Karpas-422 (cell line): ENCODE measurements around the gene RASSF9. TPM values are rescaled to one million over a fixed set of nuclear protein-coding genes. Genes with fewer than 3 reads are reported as not detected.

Experiments used
- DNase-seq: peaks from one replicate; pipeline ENCODE4 v3.0.0-alpha.2; 2015
- H2AFZ ChIP-seq: fragments of 200-600 bp; sonication (generic); 2 replicates; pipeline ENCODE4 v1.6.1; 2014; ENCODE audit warnings: antibody characterized with exemption, low read length, mixed read lengths
- H3K27ac ChIP-seq: fragments of 200-600 bp; sonication (generic); 2 replicates; pipeline ENCODE4 v1.5.1; 2014; ENCODE audit warnings: mild to moderate bottlenecking, low read length, moderate library complexity
- H3K27me3 ChIP-seq: fragments of 200-600 bp; sonication (generic); 2 replicates; pipeline ENCODE4 v1.6.1; 2014; ENCODE audit warnings: low read length, mixed read lengths
- H3K36me3 ChIP-seq: fragments of 200-600 bp; sonication (generic); 2 replicates; pipeline ENCODE4 v1.6.1; 2014; ENCODE audit warnings: low read length, mixed read lengths; ENCODE audit not compliant: insufficient read depth
- H3K4me1 ChIP-seq: fragments of 200-600 bp; sonication (generic); 2 replicates; pipeline ENCODE4 v1.6.1; 2014; ENCODE audit warnings: mild to moderate bottlenecking, low read length, mixed read lengths
- H3K4me2 ChIP-seq: fragments of 200-600 bp; sonication (generic); 2 replicates; pipeline ENCODE4 v1.6.1; 2014; ENCODE audit warnings: low read length, low read depth, mild to moderate bottlenecking; ENCODE audit not compliant: poor library complexity, severe bottlenecking
- H3K4me3 ChIP-seq: fragments of 200-600 bp; sonication (generic); 2 replicates; pipeline ENCODE4 v1.5.1; 2014; ENCODE audit warnings: mild to moderate bottlenecking, antibody characterized with exemption, low read length, mixed read lengths
- H3K79me2 ChIP-seq: fragments of 200-600 bp; sonication (generic); 2 replicates; pipeline ENCODE4 v1.6.1; 2014; ENCODE audit warnings: mild to moderate bottlenecking, low read length, mixed read lengths
- H3K9ac ChIP-seq: fragments of 200-600 bp; sonication (generic); 2 replicates; pipeline ENCODE4 v1.6.0; 2014; ENCODE audit warnings: low read length
- H3K9me2 ChIP-seq: fragments of 200-600 bp; sonication (generic), shearing (Covaris generic); replicated peaks from 2 replicates; pipeline ENCODE4 v1.6.0; 2014; ENCODE audit warnings: mild to moderate bottlenecking, low read length, moderate library complexity; ENCODE audit not compliant: insufficient read depth
- H3K9me3 ChIP-seq: fragments of 300-700, 200-600 bp; sonication (generic); 2 replicates; pipeline ENCODE4 v1.6.1; 2014; ENCODE audit warnings: low read length, mixed read lengths
- H4K20me1 ChIP-seq: fragments of 200-600 bp; sonication (generic); 2 replicates; pipeline ENCODE4 v1.6.1; 2014; ENCODE audit warnings: mild to moderate bottlenecking, antibody characterized with exemption, low read length, low read depth; ENCODE audit not compliant: insufficient read depth
- total RNA-seq: library from RNA; depleted of rRNA; stranded (reverse); fragments of >200 nt; shearing (Covaris generic); gene quantifications from 2 replicates; pipeline ENCODE4 v1.2.3, GENCODE V29; 2014; ENCODE audit warnings: low replicate concordance

Gene RASSF9
- total RNA-seq, 1 experiment from 2014 or later = not detected

DNA sequence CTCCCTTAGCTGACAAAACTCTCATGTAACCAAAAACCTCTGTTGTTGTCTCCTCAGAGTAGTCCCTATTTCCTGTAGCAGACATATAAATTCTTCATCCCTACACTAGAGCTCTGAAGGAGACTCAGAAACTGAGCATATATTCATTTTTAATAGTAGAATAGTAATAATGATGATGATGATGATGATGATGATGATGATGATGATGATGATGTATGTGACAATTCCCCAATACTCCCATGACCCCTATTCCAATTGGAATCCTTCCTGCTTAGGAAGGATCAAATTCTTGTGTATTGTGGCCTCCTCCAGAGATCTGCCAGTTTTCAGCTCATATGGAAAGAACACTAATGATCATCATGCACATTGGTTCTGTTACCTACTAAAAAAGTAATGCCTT is 26.7 kb downstream of the RASSF9 start:
- no peak overlapping the region for H3K27ac ChIP-seq
- H3K9ac ChIP-seq = no peak overlapping the region
- H4K20me1 ChIP-seq = no peaks in the 10 kb centered on the region
- no peaks in the 10 kb centered on the region for H3K79me2 ChIP-seq
- no peaks in the 10 kb centered on the region for H3K27me3 ChIP-seq
- no peaks in the 10 kb centered on the region for H3K4me1 ChIP-seq
- H3K9me3 ChIP-seq = no peaks in the 10 kb centered on the region
- no peaks in the 10 kb centered on the region for H3K36me3 ChIP-seq
- no peak for DNase-seq
- H3K4me3 ChIP-seq = no peak overlapping the region
- H3K9me2 ChIP-seq = no peaks in the 10 kb centered on the region
- no peak overlapping the region for H2AFZ ChIP-seq
- H3K4me2 ChIP-seq = no peak overlapping the region

DNA sequence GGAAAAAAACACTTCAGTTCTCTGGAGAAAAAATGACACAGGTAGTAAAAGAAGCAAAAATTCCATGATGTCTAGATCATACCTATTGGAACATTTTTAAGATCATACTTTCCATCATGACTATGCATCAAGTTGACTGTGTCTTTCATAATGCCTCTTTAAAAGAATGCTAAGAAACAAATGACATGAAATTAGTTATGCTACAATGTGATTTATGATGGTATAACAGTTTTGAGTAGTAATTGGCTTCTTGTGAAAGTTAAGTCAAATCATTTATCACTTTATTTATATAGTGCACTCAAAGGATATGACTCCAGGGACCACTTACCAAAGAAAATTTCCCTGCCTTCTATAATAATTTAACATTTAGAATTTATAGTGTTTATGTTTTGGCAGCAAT is 28.5 kb downstream of the RASSF9 start:
- DNase-seq = no peak
- no peak overlapping the region for H3K4me3 ChIP-seq
- H3K9ac ChIP-seq = no peak overlapping the region
- H3K9me2 ChIP-seq = no peaks in the 10 kb centered on the region
- H3K4me1 ChIP-seq = no peaks in the 10 kb centered on the region
- no peaks in the 10 kb centered on the region for H3K79me2 ChIP-seq
- H3K4me2 ChIP-seq = no peak overlapping the region
- no peaks in the 10 kb centered on the region for H4K20me1 ChIP-seq
- H3K36me3 ChIP-seq = no peaks in the 10 kb centered on the region
- H3K27me3 ChIP-seq = no peaks in the 10 kb centered on the region
- no peaks in the 10 kb centered on the region for H3K9me3 ChIP-seq
- H2AFZ ChIP-seq = no peak overlapping the region
- H3K27ac ChIP-seq = no peak overlapping the region

DNA sequence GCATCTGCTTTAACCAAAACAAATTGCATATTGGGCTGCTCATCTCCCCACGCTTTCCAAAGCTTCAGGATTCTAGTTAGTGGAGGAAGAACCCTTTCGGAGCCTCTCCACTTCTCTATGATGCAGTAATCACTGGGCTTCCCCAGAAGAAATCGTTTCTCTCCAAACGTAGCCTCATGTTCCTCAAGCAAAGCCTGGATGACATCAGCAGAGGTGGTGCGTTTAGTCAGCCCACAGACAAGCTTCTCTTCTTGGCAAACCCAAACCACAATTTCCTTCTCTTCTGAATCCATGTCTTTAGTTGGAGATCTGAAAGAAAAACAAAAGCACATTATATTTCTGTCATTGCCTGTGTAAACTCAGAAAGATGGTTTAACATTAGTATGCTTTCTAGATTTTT is 30.6 kb downstream of the RASSF9 start:
- Histone ChIP-seq H3K4me2 (no peak overlapping the region), H3K27me3 (no peaks in the 10 kb centered on the region), H3K79me2 (no peaks in the 10 kb centered on the region), H4K20me1 (no peaks in the 10 kb centered on the region), H3K9me2 (no peaks in the 10 kb centered on the region), H3K9ac (no peak overlapping the region), H3K27ac (no peak overlapping the region), H3K9me3 (no peaks in the 10 kb centered on the region), H2AFZ (no peak overlapping the region), H3K36me3 (no peaks in the 10 kb centered on the region), H3K4me1 (no peaks in the 10 kb centered on the region), H3K4me3 (no peak overlapping the region)
- DNase-seq = no peak

DNA sequence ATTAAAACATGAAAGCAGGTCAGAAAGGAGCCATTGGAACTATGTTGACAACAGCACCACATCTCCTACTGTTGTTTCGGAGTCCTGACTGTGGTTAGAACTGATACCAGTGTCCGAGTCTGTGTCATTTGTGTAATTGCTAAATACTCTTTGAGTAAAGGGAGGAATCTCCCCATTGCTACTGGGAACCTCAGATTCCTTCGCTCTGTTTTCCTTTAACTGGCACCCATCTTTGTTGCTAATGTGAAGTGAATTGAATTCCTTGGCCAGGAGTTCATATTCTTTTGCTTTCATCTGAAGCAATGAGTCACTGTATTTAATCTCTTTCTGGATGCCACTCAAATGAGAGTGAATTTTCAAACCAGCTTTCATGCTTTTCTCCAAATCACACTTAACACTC is 31.5 kb downstream of the RASSF9 start:
- no peaks in the 10 kb centered on the region for H3K4me1 ChIP-seq
- H3K79me2 ChIP-seq = no peaks in the 10 kb centered on the region
- no peak overlapping the region for H3K9ac ChIP-seq
- H3K4me3 ChIP-seq = no peak overlapping the region
- no peak for DNase-seq
- H3K9me2 ChIP-seq = no peaks in the 10 kb centered on the region
- H3K9me3 ChIP-seq = no peaks in the 10 kb centered on the region
- no peak overlapping the region for H3K27ac ChIP-seq
- no peak overlapping the region for H3K4me2 ChIP-seq
- no peaks in the 10 kb centered on the region for H4K20me1 ChIP-seq
- H2AFZ ChIP-seq = no peak overlapping the region
- no peaks in the 10 kb centered on the region for H3K27me3 ChIP-seq
- H3K36me3 ChIP-seq = no peaks in the 10 kb centered on the region

DNA sequence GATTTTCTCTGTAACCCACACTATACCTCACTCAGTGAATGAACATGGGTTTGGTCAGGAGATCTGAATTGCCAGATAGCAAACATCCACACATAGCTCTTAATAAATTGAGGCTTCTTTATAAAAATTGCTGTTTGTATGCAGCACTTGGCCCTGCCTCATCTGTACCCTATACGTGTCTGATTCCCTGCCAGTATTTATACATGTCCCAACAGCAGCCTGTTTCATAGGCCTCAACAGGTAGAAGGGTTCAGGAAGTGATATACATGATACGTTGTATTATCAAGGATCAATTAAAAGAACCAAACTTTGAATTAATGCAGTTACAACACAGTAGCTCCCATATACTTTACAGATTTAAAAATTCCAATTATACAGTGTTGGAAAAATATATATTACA is 32.3 kb downstream of the RASSF9 start:
- no peak for DNase-seq
- Histone ChIP-seq H4K20me1 (no peaks in the 10 kb centered on the region), H3K27me3 (no peaks in the 10 kb centered on the region), H3K9me2 (no peaks in the 10 kb centered on the region), H3K79me2 (no peaks in the 10 kb centered on the region), H3K4me3 (no peak overlapping the region), H3K36me3 (no peaks in the 10 kb centered on the region), H3K9ac (no peak overlapping the region), H3K4me1 (no peaks in the 10 kb centered on the region), H3K4me2 (no peak overlapping the region), H2AFZ (no peak overlapping the region), H3K27ac (no peak overlapping the region), H3K9me3 (no peaks in the 10 kb centered on the region)

DNA sequence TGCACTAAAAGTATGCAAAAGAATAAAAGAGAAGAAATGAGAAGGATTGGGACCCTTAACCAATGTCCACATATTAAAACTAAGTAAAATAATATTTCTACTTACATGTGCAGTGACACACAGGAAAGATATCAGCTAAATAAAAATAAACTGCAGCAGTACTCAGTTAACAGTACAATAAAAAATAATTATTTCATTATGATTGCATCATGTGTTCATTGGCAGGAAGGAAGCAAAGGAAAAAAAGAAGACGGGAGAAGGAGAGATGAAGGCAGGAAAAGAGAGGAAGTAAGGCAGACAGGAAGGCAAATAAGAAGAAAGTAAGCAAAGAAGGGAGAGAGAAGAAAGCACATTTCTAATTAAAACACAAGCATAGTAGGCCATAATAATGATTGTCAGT is 33.0 kb downstream of the RASSF9 start:
- H3K27me3 ChIP-seq = no peaks in the 10 kb centered on the region
- H3K9me3 ChIP-seq = no peaks in the 10 kb centered on the region
- H3K4me2 ChIP-seq = no peak overlapping the region
- H3K4me1 ChIP-seq = no peaks in the 10 kb centered on the region
- no peaks in the 10 kb centered on the region for H3K79me2 ChIP-seq
- no peaks in the 10 kb centered on the region for H3K36me3 ChIP-seq
- H2AFZ ChIP-seq = no peak overlapping the region
- H4K20me1 ChIP-seq = no peaks in the 10 kb centered on the region
- no peaks in the 10 kb centered on the region for H3K9me2 ChIP-seq
- H3K27ac ChIP-seq = no peak overlapping the region
- DNase-seq = no peak
- no peak overlapping the region for H3K4me3 ChIP-seq
- no peak overlapping the region for H3K9ac ChIP-seq

DNA sequence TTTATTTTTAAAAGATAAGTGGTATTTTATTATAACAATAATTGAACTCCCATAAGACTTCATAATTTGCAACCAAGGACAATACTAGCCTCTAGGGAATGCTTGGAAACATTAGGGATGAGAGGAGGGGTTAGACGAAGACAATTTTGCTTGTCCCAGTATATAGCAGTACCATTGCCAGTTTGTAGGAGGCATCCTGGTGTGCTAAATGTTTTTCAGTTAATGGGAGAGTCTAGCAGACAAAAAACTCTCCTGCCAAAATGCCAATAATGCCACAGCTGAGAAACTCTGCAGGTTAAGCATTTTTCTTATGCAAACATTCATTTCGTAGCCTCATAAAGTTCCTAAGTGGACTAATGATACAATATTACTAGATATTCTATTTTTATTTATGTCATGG is 38.1 kb downstream of the RASSF9 start:
- no peaks in the 10 kb centered on the region for H3K4me1 ChIP-seq
- no peaks in the 10 kb centered on the region for H3K79me2 ChIP-seq
- H3K4me3 ChIP-seq = no peak overlapping the region
- H2AFZ ChIP-seq = no peak overlapping the region
- H3K4me2 ChIP-seq = no peak overlapping the region
- no peaks in the 10 kb centered on the region for H4K20me1 ChIP-seq
- no peak overlapping the region for H3K27ac ChIP-seq
- no peaks in the 10 kb centered on the region for H3K9me2 ChIP-seq
- H3K36me3 ChIP-seq = no peaks in the 10 kb centered on the region
- H3K9ac ChIP-seq = no peak overlapping the region
- no peaks in the 10 kb centered on the region for H3K9me3 ChIP-seq
- no peaks in the 10 kb centered on the region for H3K27me3 ChIP-seq
- no peak for DNase-seq

DNA sequence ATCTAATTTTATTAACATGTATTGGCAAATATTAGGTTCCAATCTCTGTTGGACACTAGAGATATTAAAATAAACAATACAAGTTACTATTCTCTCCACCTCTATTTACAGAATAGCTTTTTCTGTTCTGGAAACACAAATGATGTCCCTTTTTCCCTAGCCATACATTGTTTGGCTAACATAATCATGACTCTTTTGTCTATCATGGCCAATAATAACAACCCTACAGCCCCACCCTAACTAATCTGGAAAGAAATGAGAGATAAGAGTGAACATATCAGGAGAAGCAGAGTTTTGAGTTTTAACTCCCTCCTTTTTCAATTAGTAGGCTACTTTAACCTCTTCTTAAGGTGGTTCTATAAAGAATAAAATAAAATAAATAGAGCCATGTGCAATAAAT is 40.2 kb downstream of the RASSF9 start:
- Histone ChIP-seq H2AFZ (no peak overlapping the region), H3K36me3 (no peaks in the 10 kb centered on the region), H4K20me1 (no peaks in the 10 kb centered on the region)

DNA sequence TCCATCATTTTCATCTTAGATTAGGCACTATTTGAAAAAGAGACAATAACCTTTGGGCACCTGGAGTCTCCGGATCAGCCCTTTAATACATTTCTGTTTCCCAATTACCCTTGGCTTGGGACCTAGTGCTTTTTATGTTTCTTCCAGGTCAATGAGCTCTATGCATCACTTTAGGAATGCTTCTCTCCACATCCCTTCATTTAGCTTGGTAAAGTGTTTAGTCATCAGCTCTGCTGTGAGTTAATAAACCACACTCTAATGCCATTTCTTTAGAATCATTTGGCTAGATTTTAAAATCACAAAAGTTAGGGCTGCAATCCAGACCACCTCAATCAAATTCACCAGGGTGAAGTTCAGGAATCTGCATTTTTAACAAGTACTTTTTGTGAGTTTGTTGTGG is 41.7 kb downstream of the RASSF9 start:
- Histone ChIP-seq H3K4me1 (no peaks in the 10 kb centered on the region), H3K9me3 (no peaks in the 10 kb centered on the region), H3K4me3 (no peak overlapping the region), H3K9me2 (no peaks in the 10 kb centered on the region), H3K9ac (no peak overlapping the region), H3K4me2 (no peak overlapping the region), H3K79me2 (no peaks in the 10 kb centered on the region), H3K36me3 (no peaks in the 10 kb centered on the region), H2AFZ (no peak overlapping the region), H3K27me3 (no peaks in the 10 kb centered on the region), H4K20me1 (no peaks in the 10 kb centered on the region), H3K27ac (no peak overlapping the region)
- DNase-seq = no peak

More for the DNA sequence above, 40.2 kb downstream of the RASSF9 start:
- no peak for DNase-seq
- H3K27ac ChIP-seq = no peak overlapping the region
- no peak overlapping the region for H3K4me2 ChIP-seq
- H3K4me1 ChIP-seq = no peaks in the 10 kb centered on the region
- H3K9me2 ChIP-seq = no peaks in the 10 kb centered on the region
- no peak overlapping the region for H3K4me3 ChIP-seq
- H3K27me3 ChIP-seq = no peaks in the 10 kb centered on the region
- H3K9me3 ChIP-seq = no peaks in the 10 kb centered on the region
- no peaks in the 10 kb centered on the region for H3K79me2 ChIP-seq
- H3K9ac ChIP-seq = no peak overlapping the region
